Activated CD8-positive, alpha-beta T cell treated with anti-CD3 and anti-CD28 coated beads for 36 hours (primary cell): ENCODE results near the gene DNAH8. TPM values are rescaled to one million over a fixed set of nuclear protein-coding genes. Genes with fewer than 3 reads are reported as not detected.

Experiments
- ATAC-seq: fragments of 200-7000 bp; cut with Tn5 transposase; one replicate; pipeline ENCODE4 v1.10.0; 2021; ENCODE audit warnings: mild to moderate bottlenecking, moderate library complexity
- CTCF ChIA-PET: fragments of 350-600 bp; sonication (Branson Sonifier 250); formaldehyde crosslinking; loops from one replicate; lab custom pipeline; 2021; ENCODE audit warnings: antibody characterized with exemption; lab: Charles Lee
- POLR2A ChIA-PET: fragments of 350-600 bp; sonication (Branson Sonifier 250); formaldehyde crosslinking; loops from one replicate; lab custom pipeline; 2021; ENCODE audit warnings: antibody characterized with exemption; lab: Charles Lee
- DNase-seq: peaks from one replicate; pipeline ENCODE4 v3.0.0-alpha.2; 2020
- H3K27ac Mint-ChIP-seq: one replicate; pipeline ENCODE4 v1.8.0; 2021; ENCODE audit warnings: mild to moderate bottlenecking, mixed read lengths
- H3K27me3 Mint-ChIP-seq: one replicate; pipeline ENCODE4 v1.8.0; 2021; ENCODE audit warnings: mixed read lengths
- H3K36me3 Mint-ChIP-seq: one replicate; pipeline ENCODE4 v1.8.0; 2021; ENCODE audit warnings: low read depth, mixed read lengths
- H3K4me1 Mint-ChIP-seq: one replicate; pipeline ENCODE4 v1.8.0; 2021; ENCODE audit warnings: low read depth, mixed read lengths
- H3K4me3 Mint-ChIP-seq: one replicate; pipeline ENCODE4 v1.8.0; 2021; ENCODE audit warnings: mild to moderate bottlenecking, moderate library complexity, mixed read lengths
- H3K9me3 Mint-ChIP-seq: one replicate; pipeline ENCODE4 v1.8.0; 2021; ENCODE audit warnings: mixed read lengths
- CTCF ChIP-seq: fragments of 200-600 bp; IDR thresholded peaks from one replicate; pipeline ENCODE4 v1.8.0; 2022; ENCODE audit warnings: antibody characterized with exemption, mild to moderate bottlenecking
- intact Hi-C: fragments of 100-400 bp; cut with micrococcal nuclease; formaldehyde crosslinking; loops from one replicate; pipeline ENCODE4 v1.10.0; 2022
- total RNA-seq, 2 experiments: library from RNA; stranded (reverse); gene quantifications; one replicate each; pipeline ENCODE4 v1.2.3, GENCODE V29; 2021

The DNAH8 gene
- total RNA-seq, 2 experiments from 2014 or later = not detected

DNA sequence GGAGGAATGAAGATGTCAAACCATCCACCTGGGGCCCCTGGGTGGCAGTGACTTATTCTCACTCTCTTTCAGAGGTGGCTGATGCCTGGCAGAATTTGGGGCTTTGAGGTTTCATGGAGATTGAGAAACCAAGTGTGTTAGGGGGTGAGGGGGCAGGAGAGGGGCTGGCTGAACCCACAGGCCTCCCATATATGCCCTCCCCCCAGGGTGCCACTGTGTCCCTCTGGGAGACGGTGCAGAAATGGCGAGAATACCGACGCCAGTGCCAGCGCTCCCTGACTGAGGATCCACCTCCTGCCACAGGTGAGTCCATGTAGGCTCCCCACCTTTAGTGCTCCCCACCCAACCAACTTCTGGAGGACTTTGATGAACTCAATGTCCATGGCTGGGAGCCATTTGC is 341.1 kb downstream of the DNAH8 start:
- ChIA-PET POLR2A (interaction anchor here (1.3 kb wide), 1 partner anchor 25 kb away, joined by 3 read pairs; no protein-coding TSS in a partner anchor), CTCF (interaction anchor here (1.0 to 1.2 kb wide), 3 partner anchors 9 to 30 kb away, joined by 3 to 4 read pairs (median 3); no protein-coding TSS in a partner anchor)
- TF ChIP-seq CTCF = no peak
- Mint-ChIP-seq H3K4me3 (no peak overlapping the region), H3K36me3 (no peaks in the 10 kb centered on the region), H3K9me3 (no peaks in the 10 kb centered on the region), H3K27ac (no peak overlapping the region), H3K4me1 (peaks cover 9% of the 10 kb centered on the region), H3K27me3 (peaks cover 18% of the 10 kb centered on the region)
- ATAC-seq = no peak
- DNase-seq = no peak
- intact Hi-C loops = no loop called here

DNA sequence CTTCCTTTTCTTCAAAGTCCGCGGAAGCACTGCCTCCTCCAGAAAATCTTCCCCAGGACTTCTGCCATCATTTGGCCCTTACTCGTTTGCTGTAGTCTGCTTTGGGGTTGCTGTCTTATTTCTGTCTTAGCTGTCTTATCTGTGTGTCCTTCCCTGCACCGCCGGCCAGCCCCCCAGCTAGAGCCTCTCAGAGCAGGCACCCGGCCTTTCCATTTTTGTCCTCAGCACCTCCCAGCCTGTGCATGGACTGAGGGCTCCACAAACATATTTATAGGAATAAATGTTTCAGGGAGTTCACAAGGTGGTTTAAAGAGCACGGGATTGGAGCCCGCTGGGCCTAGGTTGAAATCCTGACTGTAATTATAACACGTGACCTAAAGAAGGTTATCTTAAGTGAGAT is 341.6 kb downstream of the DNAH8 start:
- Mint-ChIP-seq H3K9me3 (no peaks in the 10 kb centered on the region), H3K27ac (no peak overlapping the region), H3K36me3 (no peaks in the 10 kb centered on the region), H3K4me1 (peaks cover 4% of the 10 kb centered on the region), H3K27me3 (peaks cover 19% of the 10 kb centered on the region), H3K4me3 (no peak overlapping the region)
- POLR2A ChIA-PET = no interaction called here
- CTCF ChIA-PET = interaction anchor here (1.1 to 1.2 kb wide), 2 partner anchors 27 to 30 kb away, joined by 3 to 4 read pairs; no protein-coding TSS in a partner anchor
- ATAC-seq (no peak), DNase-seq (no peak)
- TF ChIP-seq CTCF = no peak
- intact Hi-C loops = no loop called here

DNA sequence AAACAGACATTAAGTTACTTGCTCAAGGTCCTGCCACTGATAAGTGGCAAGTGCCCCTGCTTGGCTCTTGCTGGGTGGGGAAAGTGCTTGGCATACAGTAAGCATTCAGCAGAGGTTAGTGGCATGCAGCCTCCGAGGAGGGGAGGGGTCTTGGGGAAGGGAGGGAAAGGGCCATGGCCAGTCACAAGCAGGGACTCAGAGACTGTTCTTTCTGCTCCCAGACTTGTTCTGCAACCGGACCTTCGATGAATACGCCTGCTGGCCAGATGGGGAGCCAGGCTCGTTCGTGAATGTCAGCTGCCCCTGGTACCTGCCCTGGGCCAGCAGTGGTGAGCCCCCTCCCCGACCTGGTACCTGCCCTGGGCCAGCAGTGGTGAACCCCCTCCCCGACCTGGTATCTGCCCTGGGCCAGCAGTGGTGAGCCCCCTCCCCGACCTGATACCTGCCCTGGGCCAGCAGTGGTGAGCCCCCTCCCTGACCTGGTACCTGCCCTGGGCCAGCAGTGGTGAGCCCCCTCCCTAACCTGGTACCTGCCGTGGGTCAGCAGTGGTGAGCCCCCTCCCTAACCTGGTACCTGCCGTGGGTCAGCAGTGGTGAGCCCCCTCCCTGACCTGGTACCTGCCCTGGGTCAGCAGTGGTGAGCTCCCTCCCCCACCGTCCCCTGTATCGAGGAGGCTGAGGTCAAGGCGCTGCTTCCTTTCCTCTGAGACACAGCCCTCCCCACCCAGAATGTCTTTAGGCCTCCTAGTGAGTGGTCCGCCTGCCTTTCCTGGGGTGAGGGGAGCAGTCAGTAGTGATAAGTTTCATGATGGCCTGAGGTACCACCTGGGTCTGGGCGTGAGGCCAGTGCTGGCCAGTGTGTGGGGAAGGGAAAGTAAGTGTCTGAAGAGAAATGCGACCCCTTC is 342.4 kb downstream of the DNAH8 start:
- TF ChIP-seq CTCF = no peak
- intact Hi-C loops = no loop called here
- H3K4me3 Mint-ChIP-seq = no peak overlapping the region

DNA sequence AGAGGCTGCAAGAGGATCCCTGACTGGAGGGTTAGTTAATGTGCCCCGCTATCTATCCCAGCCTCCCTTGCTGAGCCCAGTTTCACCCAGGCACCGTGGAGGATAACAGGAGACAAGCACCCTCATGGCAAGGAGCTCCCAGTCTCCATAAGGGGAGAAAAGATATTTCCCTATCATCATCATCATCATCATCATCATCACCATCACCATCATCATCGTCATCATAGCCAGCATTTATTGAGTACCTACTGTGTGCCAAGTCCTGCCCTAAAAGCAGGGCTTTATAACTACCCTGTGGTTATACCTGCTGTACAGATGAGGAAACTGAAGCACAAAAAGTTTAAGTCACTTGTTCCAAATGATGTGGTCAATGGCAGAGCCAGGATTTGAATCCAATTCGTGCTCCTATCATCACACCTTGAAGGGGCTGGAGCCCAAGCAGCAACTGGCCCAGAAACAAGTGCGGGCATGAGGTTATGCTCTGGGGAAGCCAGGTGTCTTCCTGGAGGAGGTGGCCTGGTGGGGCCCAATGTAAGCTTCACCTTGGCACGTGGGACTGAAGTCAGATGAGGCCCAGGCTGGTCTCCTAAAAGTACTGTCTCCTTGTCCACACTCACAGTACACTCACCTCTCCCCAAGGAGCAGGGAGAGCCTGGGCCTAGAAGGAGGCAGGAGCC is 343.5 kb downstream of the DNAH8 start:
- ChIA-PET POLR2A (no interaction called here), CTCF (interaction anchor here (1.4 kb wide), 1 partner anchor 85 kb away, joined by 3 read pairs; no protein-coding TSS in a partner anchor)
- ATAC-seq = no peak
- H3K27ac Mint-ChIP-seq = no peak overlapping the region
- intact Hi-C loops = no loop called here
- no peaks in the 10 kb centered on the region for H3K4me1 Mint-ChIP-seq
- no peak for TF ChIP-seq CTCF
- peaks cover 15% of the 10 kb centered on the region for H3K27me3 Mint-ChIP-seq
- no peaks in the 10 kb centered on the region for H3K36me3 Mint-ChIP-seq
- no peaks in the 10 kb centered on the region for H3K9me3 Mint-ChIP-seq
- DNase-seq = no peak
- H3K4me3 Mint-ChIP-seq = no peak overlapping the region

More for the DNA sequence above, 342.4 kb downstream of the DNAH8 start:
- Mint-ChIP-seq H3K36me3 (no peaks in the 10 kb centered on the region), H3K4me1 (no peaks in the 10 kb centered on the region), H3K27me3 (peaks cover 16% of the 10 kb centered on the region), H3K27ac (no peak overlapping the region), H3K9me3 (no peaks in the 10 kb centered on the region)
- CTCF ChIA-PET = no interaction called here
- DNase-seq = no peak
- POLR2A ChIA-PET = no interaction called here
- no peak for ATAC-seq
